Measurements from ENCODE around the gene BAX. TPM values are rescaled to one million over a fixed set of nuclear protein-coding genes. Genes with fewer than 3 reads are reported as not detected.

BAX gene
- polyA plus RNA-seq, 1 donor (not counting 4 experiments of a cell fraction or from before 2014, with no cell fraction given) = 113 TPM

- no peak for DNase-seq (ENCODE audit: low read depth, low spot score)
- H3K27ac ChIP-seq (ENCODE audit: control insufficient read depth, insufficient read depth, low read length) = no peak overlapping the region
- dilution Hi-C loops (cut with MboI; ENCODE audit: extremely low pct_ligation_motif_present, low sequenced_read_pairs) = no loop called here
- no peak overlapping the region for H3K9ac ChIP-seq (ENCODE audit: control insufficient read depth, extremely low read depth, insufficient read depth, low read length)
- H3K9me3 ChIP-seq (ENCODE audit: control insufficient read depth, low read depth, low read length) = no peaks in the 10 kb centered on the region
- no peaks in the 10 kb centered on the region for H4K20me1 ChIP-seq (ENCODE audit: control insufficient read depth, extremely low read depth, insufficient read depth, low read length)
- H3K79me2 ChIP-seq (ENCODE audit: control insufficient read depth, insufficient read depth, low read length) = no peaks in the 10 kb centered on the region
- H3K4me2 ChIP-seq (ENCODE audit: control insufficient read depth, extremely low read depth, insufficient read depth, low read depth, low read length) = no peak overlapping the region
- no peak for TF ChIP-seq EZH2 (IDR thresholded peaks at IDR 0.05; ENCODE audit: low read length)
- no peak for TF ChIP-seq CTCF (optimal IDR thresholded peaks at IDR 0.05 in 1 of 3, IDR thresholded peaks at IDR 0.05 in 1 of 3, conservative IDR thresholded peaks at IDR 0.05 in 1 of 3; ENCODE audit: extremely low read depth in 1 of 3, insufficient read depth in 2 of 3, low read length in 3 of 3)
- no peaks in the 10 kb centered on the region for H3K27me3 ChIP-seq (ENCODE audit: control insufficient read depth, extremely low read depth, insufficient read depth, low read length)
- H2AFZ ChIP-seq (ENCODE audit: control insufficient read depth, low read length) = no peak overlapping the region
- peaks cover 22 to 23% of the 10 kb centered on the region in 2 experiments for H3K36me3 ChIP-seq (ENCODE audit: control insufficient read depth in 2 of 2, extremely low read depth in 1 of 2, insufficient read depth in 2 of 2, low read length in 2 of 2)
- no peaks in the 10 kb centered on the region for H3K4me1 ChIP-seq (ENCODE audit: control insufficient read depth, extremely low read depth, insufficient read depth, low read length)
- no peak for FAIRE-seq
- H3K4me3 ChIP-seq (ENCODE audit: control insufficient read depth in 2 of 3, extremely low read depth in 1 of 3, insufficient read depth in 2 of 3, low read depth in 1 of 3, low read length in 3 of 3) = no peak overlapping the region
- H3K9me1 ChIP-seq (ENCODE audit: control insufficient read depth, extremely low read depth, insufficient read depth, low read length) = no peaks in the 10 kb centered on the region
These were observed 43.9 kb upstream of the BAX start for GRCh38 chr19:48910803-48911202.

GRCh38 chr19:48913114-48913889 lies 41.4 kb upstream of the BAX start:
- no peak overlapping the region for H3K4me3 ChIP-seq (ENCODE audit: control insufficient read depth in 2 of 3, extremely low read depth in 1 of 3, insufficient read depth in 2 of 3, low read depth in 1 of 3, low read length in 3 of 3)
- no peaks in the 10 kb centered on the region for H3K4me1 ChIP-seq (ENCODE audit: control insufficient read depth, extremely low read depth, insufficient read depth, low read length)
- FAIRE-seq = no peak
- H3K9me3 ChIP-seq (ENCODE audit: control insufficient read depth, low read depth, low read length) = no peaks in the 10 kb centered on the region
- no peak overlapping the region for H2AFZ ChIP-seq (ENCODE audit: control insufficient read depth, low read length)
- peaks cover 20 to 28% of the 10 kb centered on the region in 2 experiments for H3K36me3 ChIP-seq (ENCODE audit: control insufficient read depth in 2 of 2, extremely low read depth in 1 of 2, insufficient read depth in 2 of 2, low read length in 2 of 2)
- H3K9me1 ChIP-seq (ENCODE audit: control insufficient read depth, extremely low read depth, insufficient read depth, low read length) = no peaks in the 10 kb centered on the region
- no peak overlapping the region for H3K27ac ChIP-seq (ENCODE audit: control insufficient read depth, insufficient read depth, low read length)
- dilution Hi-C loops (cut with MboI; ENCODE audit: extremely low pct_ligation_motif_present, low sequenced_read_pairs) = no loop called here
- no peak for TF ChIP-seq EZH2 (IDR thresholded peaks at IDR 0.05; ENCODE audit: low read length)
- no peak for TF ChIP-seq CTCF (optimal IDR thresholded peaks at IDR 0.05 in 1 of 3, IDR thresholded peaks at IDR 0.05 in 1 of 3, conservative IDR thresholded peaks at IDR 0.05 in 1 of 3; ENCODE audit: extremely low read depth in 1 of 3, insufficient read depth in 2 of 3, low read length in 3 of 3)
- H4K20me1 ChIP-seq (ENCODE audit: control insufficient read depth, extremely low read depth, insufficient read depth, low read length) = no peaks in the 10 kb centered on the region
- no peak overlapping the region for H3K4me2 ChIP-seq (ENCODE audit: control insufficient read depth, extremely low read depth, insufficient read depth, low read depth, low read length)
- DNase-seq (ENCODE audit: low read depth, low spot score) = no peak
- no peaks in the 10 kb centered on the region for H3K79me2 ChIP-seq (ENCODE audit: control insufficient read depth, insufficient read depth, low read length)
- no peak overlapping the region for H3K9ac ChIP-seq (ENCODE audit: control insufficient read depth, extremely low read depth, insufficient read depth, low read length)
- H3K27me3 ChIP-seq (ENCODE audit: control insufficient read depth, extremely low read depth, insufficient read depth, low read length) = no peaks in the 10 kb centered on the region

Measured in keratinocyte (primary cell).